SK-N-SH (cell line): ENCODE measurements around the gene NRF1.

Source experiments
- ELF1 ChIP-seq: IDR thresholded peaks from 2 replicates; pipeline ENCODE4 v1.4.0; 2012
- EP300 ChIP-seq, 2 experiments: IDR thresholded peaks; 2 replicates each; pipeline versions ENCODE4 v1.4.0 to v1.6.1; 2012; ENCODE audit warnings: borderline replicate concordance in 1 of 2, low read depth in 1 of 2, low read length in 1 of 2
- FOXM1 ChIP-seq: IDR thresholded peaks from 2 replicates; pipeline ENCODE4 v1.4.0; 2012; ENCODE audit warnings: low read depth, mild to moderate bottlenecking
- NRF1 ChIP-seq: IDR thresholded peaks from 2 replicates; pipeline ENCODE4 v1.6.1; 2012; ENCODE audit warnings: low read depth, mild to moderate bottlenecking, low read length
- POLR2AphosphoS5 ChIP-seq: IDR thresholded peaks from 2 replicates; pipeline ENCODE4 v1.6.1; 2012; ENCODE audit warnings: low read depth, low read length
- RAD21 ChIP-seq: IDR thresholded peaks from 2 replicates; pipeline ENCODE4 v1.6.1; 2012; ENCODE audit warnings: mild to moderate bottlenecking, low read length
- TCF12 ChIP-seq: IDR thresholded peaks from 2 replicates; pipeline ENCODE4 v1.4.0; 2012
- TEAD4 ChIP-seq: IDR thresholded peaks from 2 replicates; pipeline ENCODE4 v1.4.0; 2012; ENCODE audit warnings: mild to moderate bottlenecking, borderline replicate concordance; ENCODE audit not compliant: insufficient read depth
- YY1 ChIP-seq: IDR thresholded peaks from 2 replicates; pipeline ENCODE4 v1.4.0; 2012; ENCODE audit warnings: low read depth, mild to moderate bottlenecking
- ZBTB33 ChIP-seq: IDR thresholded peaks from 2 replicates; pipeline ENCODE4 v1.4.0; 2012; ENCODE audit warnings: low read depth, borderline replicate concordance
- TF ChIP-seq, protein P1 (sequence below): fragments of 200-600 bp; sonication (generic); IDR thresholded peaks from 2 replicates; pipeline ENCODE4 v1.6.1; 2017; ENCODE audit warnings: antibody characterized with exemption, mild to moderate bottlenecking, moderate library complexity
- TF ChIP-seq, protein P2 (sequence below): fragments of 150-350 bp; IDR thresholded peaks from 2 replicates; pipeline ENCODE4 v1.6.1; 2017; ENCODE audit warnings: antibody characterized with exemption, low read length, low read depth, borderline replicate concordance

DNA sequence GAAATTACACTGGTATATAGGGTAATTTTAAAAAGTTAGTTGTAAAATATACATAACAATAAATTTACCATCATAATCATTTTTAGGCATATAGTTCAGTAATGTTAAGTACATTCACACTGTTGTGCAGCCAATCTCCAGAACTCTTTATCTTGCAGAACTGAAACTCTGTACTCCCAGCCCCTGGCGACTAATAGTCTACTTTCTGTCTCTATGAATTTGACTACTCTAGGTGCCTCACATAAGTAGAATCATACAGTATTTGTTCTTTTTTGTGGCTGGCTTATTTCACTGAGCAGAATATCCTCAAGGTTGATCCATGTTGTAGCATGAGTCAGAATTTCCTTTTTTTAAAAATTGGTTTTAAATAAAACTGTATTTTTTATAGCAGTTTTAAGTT is 41.4 kb downstream of the NRF1 start:
- TF ChIP-seq POLR2AphosphoS5, result no peak
- TF ChIP-seq YY1, result no peak
- no peak for TF ChIP-seq EP300 (IDR thresholded peaks at IDR 0.05; ENCODE audit: borderline replicate concordance in 1 of 2, low read depth in 1 of 2, low read length in 1 of 2)
- no peak for TF ChIP-seq TEAD4
- TF ChIP-seq, protein P1, sequence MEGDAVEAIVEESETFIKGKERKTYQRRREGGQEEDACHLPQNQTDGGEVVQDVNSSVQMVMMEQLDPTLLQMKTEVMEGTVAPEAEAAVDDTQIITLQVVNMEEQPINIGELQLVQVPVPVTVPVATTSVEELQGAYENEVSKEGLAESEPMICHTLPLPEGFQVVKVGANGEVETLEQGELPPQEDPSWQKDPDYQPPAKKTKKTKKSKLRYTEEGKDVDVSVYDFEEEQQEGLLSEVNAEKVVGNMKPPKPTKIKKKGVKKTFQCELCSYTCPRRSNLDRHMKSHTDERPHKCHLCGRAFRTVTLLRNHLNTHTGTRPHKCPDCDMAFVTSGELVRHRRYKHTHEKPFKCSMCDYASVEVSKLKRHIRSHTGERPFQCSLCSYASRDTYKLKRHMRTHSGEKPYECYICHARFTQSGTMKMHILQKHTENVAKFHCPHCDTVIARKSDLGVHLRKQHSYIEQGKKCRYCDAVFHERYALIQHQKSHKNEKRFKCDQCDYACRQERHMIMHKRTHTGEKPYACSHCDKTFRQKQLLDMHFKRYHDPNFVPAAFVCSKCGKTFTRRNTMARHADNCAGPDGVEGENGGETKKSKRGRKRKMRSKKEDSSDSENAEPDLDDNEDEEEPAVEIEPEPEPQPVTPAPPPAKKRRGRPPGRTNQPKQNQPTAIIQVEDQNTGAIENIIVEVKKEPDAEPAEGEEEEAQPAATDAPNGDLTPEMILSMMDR, result no peak
- TF ChIP-seq ELF1, result no peak
- TF ChIP-seq FOXM1, result no peak
- TF ChIP-seq, protein P2, sequence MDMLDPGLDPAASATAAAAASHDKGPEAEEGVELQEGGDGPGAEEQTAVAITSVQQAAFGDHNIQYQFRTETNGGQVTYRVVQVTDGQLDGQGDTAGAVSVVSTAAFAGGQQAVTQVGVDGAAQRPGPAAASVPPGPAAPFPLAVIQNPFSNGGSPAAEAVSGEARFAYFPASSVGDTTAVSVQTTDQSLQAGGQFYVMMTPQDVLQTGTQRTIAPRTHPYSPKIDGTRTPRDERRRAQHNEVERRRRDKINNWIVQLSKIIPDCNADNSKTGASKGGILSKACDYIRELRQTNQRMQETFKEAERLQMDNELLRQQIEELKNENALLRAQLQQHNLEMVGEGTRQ, result no peak
- no peak for TF ChIP-seq ZBTB33
- no peak for TF ChIP-seq NRF1
- no peak for TF ChIP-seq TCF12
- TF ChIP-seq RAD21, result no peak
